SK-N-SH (cell line): ENCODE measurements around the gene VAMP1. TPM values are rescaled to one million over a fixed set of nuclear protein-coding genes. Genes with fewer than 3 reads are reported as not detected.

ENCODE experiments used
- CTCF ChIA-PET: fragments of 300-600, 350-600 bp; formaldehyde crosslinking; extraction: SDS; loops from one replicate; lab custom pipeline; 2021; lab: Yijun Ruan, JAX
- POLR2A ChIA-PET: fragments of 350-600 bp; sonication (Branson Sonifier 250); formaldehyde crosslinking; extraction: SDS; loops from one replicate; lab custom pipeline; 2020; ENCODE audit warnings: antibody characterized with exemption, inconsistent platforms; lab: Yijun Ruan, JAX
- DNase-seq: peaks from one replicate; pipeline ENCODE4 v3.0.0; 2012
- H2AFZ ChIP-seq: fragments of 200-600 bp; sonication (generic); 2 replicates; pipeline ENCODE4 v1.8.1; 2016; ENCODE audit warnings: antibody characterized with exemption, mild to moderate bottlenecking, low read depth
- H3F3A ChIP-seq: fragments of 200-600 bp; sonication (generic); replicated peaks from 2 replicates; pipeline ENCODE3; 2016; ENCODE audit warnings: antibody characterized with exemption, mild to moderate bottlenecking; ENCODE audit not compliant: insufficient read depth
- H3K27ac ChIP-seq, 2 experiments: fragments of 200-500 bp in 1 of 2; fragments of 200-600 bp in 1 of 2; sonication (Bioruptor generic) in 1 of 2; sonication (generic), shearing (Covaris generic) in 1 of 2; 2 replicates each; pipeline versions ENCODE4 v1.5.1 to v1.6.1; 2014 to 2016; ENCODE audit warnings: low read depth in 2 of 2, inconsistent platforms in 1 of 2, low read length in 1 of 2, mild to moderate bottlenecking in 1 of 2, mixed read lengths in 1 of 2
- H3K27me3 ChIP-seq: fragments of 200-600 bp; sonication (generic), shearing (Covaris generic); 2 replicates; pipeline ENCODE4 v1.6.1; 2016; ENCODE audit warnings: mixed run types; ENCODE audit not compliant: insufficient read depth
- H3K36me3 ChIP-seq, 2 experiments: fragments of 200-500 bp in 1 of 2; fragments of 200-600 bp in 1 of 2; sonication (Bioruptor generic) in 1 of 2; sonication (generic) in 1 of 2; replicated peaks in 1 of 2; 2 replicates each; pipeline versions ENCODE3 to v1.5.1; 2014 to 2016; ENCODE audit warnings: low read length in 1 of 2, mild to moderate bottlenecking in 1 of 2; ENCODE audit not compliant: insufficient read depth in 2 of 2, control insufficient read depth in 1 of 2
- H3K4me1 ChIP-seq, 2 experiments: fragments of 200-500 bp in 1 of 2; fragments of 200-600 bp in 1 of 2; sonication (Bioruptor generic) in 1 of 2; sonication (generic), shearing (Covaris generic) in 1 of 2; 2 replicates each; pipeline versions ENCODE4 v1.5.1 to v1.6.1; 2014 to 2016; ENCODE audit warnings: low read depth in 1 of 2, low read length in 1 of 2, mixed run types in 1 of 2; ENCODE audit not compliant: insufficient read depth in 2 of 2, control insufficient read depth in 1 of 2
- H3K4me2 ChIP-seq: fragments of 200-600 bp; sonication (generic), shearing (Covaris generic); 2 replicates; pipeline ENCODE4 v1.6.1; 2017; ENCODE audit warnings: mixed run types
- H3K4me3 ChIP-seq, 2 experiments: fragments of 200-500 bp in 1 of 2; fragments of 200-600 bp in 1 of 2; sonication (Bioruptor generic) in 1 of 2; sonication (generic), shearing (Covaris generic) in 1 of 2; 2 replicates each; pipeline versions ENCODE4 v1.5.1 to v1.8.1; 2014 to 2016; ENCODE audit warnings: low read depth in 2 of 2, inconsistent platforms in 1 of 2, low read length in 1 of 2, mild to moderate bottlenecking in 1 of 2, mixed read lengths in 1 of 2, moderate library complexity in 1 of 2
- H3K79me2 ChIP-seq: fragments of 200-600 bp; sonication (generic); 2 replicates; pipeline ENCODE4 v1.8.1; 2017; ENCODE audit warnings: mild to moderate bottlenecking; ENCODE audit not compliant: insufficient read depth
- H3K9ac ChIP-seq: fragments of 200-600 bp; sonication (generic); 2 replicates; pipeline ENCODE4 v1.6.1; 2017; ENCODE audit warnings: mixed run types
- H3K9me2 ChIP-seq: fragments of 200-600 bp; sonication (generic); 2 replicates; pipeline ENCODE4 v1.6.1; 2017; ENCODE audit warnings: mixed run types
- H3K9me3 ChIP-seq: fragments of 200-600 bp; sonication (generic); 2 replicates; pipeline ENCODE4 v1.6.1; 2017; ENCODE audit warnings: mixed run types, mild to moderate bottlenecking, moderate library complexity
- H4K20me1 ChIP-seq: fragments of 200-600 bp; sonication (generic); 2 replicates; pipeline ENCODE4 v1.6.1; 2017; ENCODE audit warnings: mild to moderate bottlenecking, mixed run types; ENCODE audit not compliant: insufficient read depth
- CHD2 ChIP-seq: fragments of 150-350 bp; IDR thresholded peaks from 2 replicates; pipeline ENCODE4 v1.6.1; 2018; ENCODE audit warnings: low read length; ENCODE audit not compliant: partially characterized antibody
- EP300 ChIP-seq, 2 experiments: IDR thresholded peaks; 2 replicates each; pipeline versions ENCODE4 v1.4.0 to v1.6.1; 2012; ENCODE audit warnings: borderline replicate concordance in 1 of 2, low read depth in 1 of 2, low read length in 1 of 2
- EZH2phosphoT487 ChIP-seq: fragments of 200-600 bp; sonication (generic); IDR thresholded peaks from 2 replicates; pipeline ENCODE4 v1.6.1; 2017; ENCODE audit warnings: low read depth, mixed run types, mild to moderate bottlenecking, antibody characterized with exemption, moderate library complexity, borderline replicate concordance
- FOSL2 ChIP-seq: IDR thresholded peaks from 2 replicates; pipeline ENCODE4 v1.4.0; 2012; ENCODE audit warnings: low read depth, mild to moderate bottlenecking, moderate library complexity, borderline replicate concordance
- FOXJ3 ChIP-seq: sonication (generic); formaldehyde crosslinking; IDR thresholded peaks from 2 replicates; pipeline ENCODE4 v1.5.1; 2020; ENCODE audit warnings: mild to moderate bottlenecking, missing genetic modification reagents
- GABPA ChIP-seq: IDR thresholded peaks from 2 replicates; pipeline ENCODE4 v1.4.0; 2012; ENCODE audit warnings: low read depth, mild to moderate bottlenecking
- GATA2 ChIP-seq: sonication (generic); formaldehyde crosslinking; IDR thresholded peaks from 2 replicates; pipeline ENCODE4 v1.5.0; 2020; ENCODE audit warnings: mild to moderate bottlenecking, missing genetic modification reagents
- JUND ChIP-seq: IDR thresholded peaks from 2 replicates; pipeline ENCODE4 v1.4.0; 2012
- MEF2A ChIP-seq: IDR thresholded peaks from 2 replicates; pipeline ENCODE4 v1.4.0; 2012; ENCODE audit warnings: low read depth, borderline replicate concordance
- MXI1 ChIP-seq: IDR thresholded peaks from 2 replicates; pipeline ENCODE4 v1.6.1; 2012; ENCODE audit warnings: mild to moderate bottlenecking, low read depth, low read length, improper control_type of control experiment
- NFIC ChIP-seq: IDR thresholded peaks from 2 replicates; pipeline ENCODE4 v1.4.0; 2012; ENCODE audit warnings: borderline replicate concordance
- RXRA ChIP-seq: IDR thresholded peaks from 2 replicates; pipeline ENCODE4 v1.4.0; 2012; ENCODE audit warnings: low read depth, mild to moderate bottlenecking, borderline replicate concordance
- TAF1 ChIP-seq: IDR thresholded peaks from 2 replicates; pipeline ENCODE4 v1.6.1; 2012; ENCODE audit warnings: low read depth, mild to moderate bottlenecking, low read length, moderate library complexity, borderline replicate concordance
- YY1 ChIP-seq: IDR thresholded peaks from 2 replicates; pipeline ENCODE4 v1.4.0; 2012; ENCODE audit warnings: low read depth, mild to moderate bottlenecking
- WGBS: methylation state at CpG from one replicate; pipeline ENCODE4 v1.1.6; 2017; ENCODE audit warnings: low lambda C conversion rate; 5-methylcytosine and 5-hydroxymethylcytosine counted together
- polyA plus RNA-seq, 3 experiments: library from polyadenylated mRNA; depleted of rRNA; stranded (reverse); fragments of >200 nt; gene quantifications; 2 replicates each; pipeline ENCODE4 v1.2.3, GENCODE V29; 2012
- TF ChIP-seq, protein P1 (sequence below): IDR thresholded peaks from 2 replicates; pipeline ENCODE4 v1.4.0; 2012; ENCODE audit warnings: low read depth
- TF ChIP-seq, protein P2 (sequence below): fragments of 150-350 bp; IDR thresholded peaks from 2 replicates; pipeline ENCODE4 v1.6.1; 2016; ENCODE audit warnings: mild to moderate bottlenecking, low read depth, low read length
- TF ChIP-seq, protein P3 (sequence below): fragments of 200-600 bp; sonication (generic); IDR thresholded peaks from 2 replicates; pipeline ENCODE4 v1.6.1; 2017; ENCODE audit warnings: antibody characterized with exemption, mild to moderate bottlenecking, moderate library complexity
- TF ChIP-seq, protein P4 (sequence below): IDR thresholded peaks from 2 replicates; pipeline ENCODE4 v1.4.0; 2012; ENCODE audit warnings: low read depth, borderline replicate concordance
- TF ChIP-seq, protein P5 (sequence below): IDR thresholded peaks from 2 replicates; pipeline ENCODE4 v1.4.0; 2012; ENCODE audit warnings: low read depth, borderline replicate concordance
- TF ChIP-seq, protein P6 (sequence below): fragments of 150-350 bp; IDR thresholded peaks from 2 replicates; pipeline ENCODE4 v1.6.1; 2017; ENCODE audit warnings: antibody characterized with exemption, low read length, low read depth, borderline replicate concordance

VAMP1 gene
- polyA plus RNA-seq, 1 of the 3 experiments (the other 2 are of a cell fraction) = 36.8 TPM

DNA sequence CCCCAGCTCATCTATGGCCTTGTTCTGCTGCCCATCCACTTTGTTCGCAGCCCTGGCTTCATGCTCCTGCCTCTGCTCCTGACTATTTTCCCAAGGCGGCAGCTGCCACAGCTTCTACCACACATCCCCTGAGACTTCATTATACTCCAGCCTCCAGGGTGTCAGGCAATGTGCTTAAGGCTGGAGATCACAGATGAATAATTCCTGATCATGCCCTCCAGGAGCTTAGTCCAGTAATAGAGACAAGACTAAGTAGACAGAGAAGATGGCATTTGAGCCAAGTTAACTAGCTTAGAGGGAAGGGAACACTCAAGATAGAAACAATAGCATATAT is 11.5 kb downstream of the VAMP1 start:
- Histone ChIP-seq H3F3A (peaks cover 14% of the 10 kb centered on the region), H3K79me2 (no peaks in the 10 kb centered on the region), H3K4me1 (no peaks in the 10 kb centered on the region), H3K27ac (no peak overlapping the region), H3K9me3 (no peaks in the 10 kb centered on the region), H3K36me3 (peaks cover 28 to 52% of the 10 kb centered on the region in 2 experiments), H3K4me3 (no peak overlapping the region), H2AFZ (no peak overlapping the region), H3K4me2 (no peak overlapping the region), H3K9me2 (no peaks in the 10 kb centered on the region), H4K20me1 (no peaks in the 10 kb centered on the region), H3K9ac (no peak overlapping the region), H3K27me3 (no peaks in the 10 kb centered on the region)
- TF ChIP-seq, protein P1, sequence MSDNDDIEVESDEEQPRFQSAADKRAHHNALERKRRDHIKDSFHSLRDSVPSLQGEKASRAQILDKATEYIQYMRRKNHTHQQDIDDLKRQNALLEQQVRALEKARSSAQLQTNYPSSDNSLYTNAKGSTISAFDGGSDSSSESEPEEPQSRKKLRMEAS = no peak
- no peak for TF ChIP-seq FOSL2
- no peak for TF ChIP-seq GATA2 (CRISPR knock-in tag)
- TF ChIP-seq EZH2phosphoT487 = no peak
- TF ChIP-seq RXRA = no peak
- no peak for TF ChIP-seq EP300 (IDR thresholded peaks at IDR 0.05; ENCODE audit: borderline replicate concordance in 1 of 2, low read depth in 1 of 2, low read length in 1 of 2)
- TF ChIP-seq TAF1 = no peak
- CTCF ChIA-PET = interaction anchor here (1.3 to 2.2 kb wide), 3 partner anchors 15 to 133 kb away, joined by 5 to 10 read pairs (median 6); no protein-coding TSS in a partner anchor
- WGBS = 93% methylated on average over 2 of the region's 2 CpGs
- no peak for DNase-seq
- POLR2A ChIA-PET = no interaction called here

DNA sequence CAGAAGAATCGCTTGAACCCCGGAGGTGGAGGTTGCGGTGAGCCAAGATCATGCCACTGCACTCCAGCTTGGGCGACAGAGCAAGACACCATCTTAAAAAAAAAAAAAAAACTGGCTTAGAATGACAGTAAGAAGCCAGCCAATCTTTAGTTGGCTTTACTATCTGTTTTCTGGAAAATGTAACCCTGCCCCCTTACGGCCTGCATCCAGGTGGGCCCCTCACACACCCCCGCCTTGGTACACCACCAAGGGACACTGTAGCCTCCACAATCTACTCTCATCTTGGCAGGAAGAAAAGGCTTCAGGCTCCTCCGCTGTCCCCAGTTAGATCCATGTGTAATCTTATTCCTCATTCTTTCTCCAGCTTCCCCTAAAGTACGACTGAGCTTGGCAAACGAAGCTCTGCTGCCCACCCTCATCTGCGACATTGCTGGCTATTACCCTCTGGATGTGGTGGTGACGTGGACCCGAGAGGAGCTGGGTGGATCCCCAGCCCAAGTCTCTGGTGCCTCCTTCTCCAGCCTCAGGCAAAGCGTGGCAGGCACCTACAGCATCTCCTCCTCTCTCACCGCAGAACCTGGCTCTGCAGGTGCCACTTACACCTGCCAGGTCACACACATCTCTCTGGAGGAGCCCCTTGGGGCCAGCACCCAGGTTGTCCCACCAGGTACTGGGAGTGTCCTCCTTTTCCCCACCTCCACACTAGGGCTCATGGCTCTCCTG is 12.0 kb downstream of the VAMP1 start:
- Histone ChIP-seq H3K9me2 (no peaks in the 10 kb centered on the region), H3K4me2 (no peak overlapping the region), H3K79me2 (no peaks in the 10 kb centered on the region), H3K4me1 (no peaks in the 10 kb centered on the region; a peak in 1 of 4 replicates), H2AFZ (no peak overlapping the region), H3K27me3 (no peaks in the 10 kb centered on the region), H3K36me3 (peaks cover 27 to 47% of the 10 kb centered on the region in 2 experiments), H3K27ac (no peak overlapping the region), H3K9me3 (no peaks in the 10 kb centered on the region), H3K9ac (no peak overlapping the region), H3K4me3 (no peak overlapping the region), H4K20me1 (no peaks in the 10 kb centered on the region), H3F3A (peaks cover 14% of the 10 kb centered on the region)
- CTCF ChIA-PET = interaction anchor here (1.3 to 2.2 kb wide), 3 partner anchors 15 to 132 kb away, joined by 5 to 10 read pairs (median 6); no protein-coding TSS in a partner anchor
- POLR2A ChIA-PET = no interaction called here
- DNase-seq = no peak
- whole genome bisulfite sequencing = 96% methylated on average over 14 of the region's 14 CpGs
- TF ChIP-seq TAF1 = no peak
- no peak for TF ChIP-seq CHD2
- no peak for TF ChIP-seq EP300 (IDR thresholded peaks at IDR 0.05; ENCODE audit: borderline replicate concordance in 1 of 2, low read depth in 1 of 2, low read length in 1 of 2)
- TF ChIP-seq GABPA = no peak
- TF ChIP-seq, protein P2, sequence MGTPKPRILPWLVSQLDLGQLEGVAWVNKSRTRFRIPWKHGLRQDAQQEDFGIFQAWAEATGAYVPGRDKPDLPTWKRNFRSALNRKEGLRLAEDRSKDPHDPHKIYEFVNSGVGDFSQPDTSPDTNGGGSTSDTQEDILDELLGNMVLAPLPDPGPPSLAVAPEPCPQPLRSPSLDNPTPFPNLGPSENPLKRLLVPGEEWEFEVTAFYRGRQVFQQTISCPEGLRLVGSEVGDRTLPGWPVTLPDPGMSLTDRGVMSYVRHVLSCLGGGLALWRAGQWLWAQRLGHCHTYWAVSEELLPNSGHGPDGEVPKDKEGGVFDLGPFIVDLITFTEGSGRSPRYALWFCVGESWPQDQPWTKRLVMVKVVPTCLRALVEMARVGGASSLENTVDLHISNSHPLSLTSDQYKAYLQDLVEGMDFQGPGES = no peak
- no peak for TF ChIP-seq MEF2A
- no peak for TF ChIP-seq GATA2 (CRISPR knock-in tag)
- TF ChIP-seq MXI1 = no peak
- no peak for TF ChIP-seq JUND
- TF ChIP-seq, protein P3, sequence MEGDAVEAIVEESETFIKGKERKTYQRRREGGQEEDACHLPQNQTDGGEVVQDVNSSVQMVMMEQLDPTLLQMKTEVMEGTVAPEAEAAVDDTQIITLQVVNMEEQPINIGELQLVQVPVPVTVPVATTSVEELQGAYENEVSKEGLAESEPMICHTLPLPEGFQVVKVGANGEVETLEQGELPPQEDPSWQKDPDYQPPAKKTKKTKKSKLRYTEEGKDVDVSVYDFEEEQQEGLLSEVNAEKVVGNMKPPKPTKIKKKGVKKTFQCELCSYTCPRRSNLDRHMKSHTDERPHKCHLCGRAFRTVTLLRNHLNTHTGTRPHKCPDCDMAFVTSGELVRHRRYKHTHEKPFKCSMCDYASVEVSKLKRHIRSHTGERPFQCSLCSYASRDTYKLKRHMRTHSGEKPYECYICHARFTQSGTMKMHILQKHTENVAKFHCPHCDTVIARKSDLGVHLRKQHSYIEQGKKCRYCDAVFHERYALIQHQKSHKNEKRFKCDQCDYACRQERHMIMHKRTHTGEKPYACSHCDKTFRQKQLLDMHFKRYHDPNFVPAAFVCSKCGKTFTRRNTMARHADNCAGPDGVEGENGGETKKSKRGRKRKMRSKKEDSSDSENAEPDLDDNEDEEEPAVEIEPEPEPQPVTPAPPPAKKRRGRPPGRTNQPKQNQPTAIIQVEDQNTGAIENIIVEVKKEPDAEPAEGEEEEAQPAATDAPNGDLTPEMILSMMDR = no peak
- TF ChIP-seq, protein P4, sequence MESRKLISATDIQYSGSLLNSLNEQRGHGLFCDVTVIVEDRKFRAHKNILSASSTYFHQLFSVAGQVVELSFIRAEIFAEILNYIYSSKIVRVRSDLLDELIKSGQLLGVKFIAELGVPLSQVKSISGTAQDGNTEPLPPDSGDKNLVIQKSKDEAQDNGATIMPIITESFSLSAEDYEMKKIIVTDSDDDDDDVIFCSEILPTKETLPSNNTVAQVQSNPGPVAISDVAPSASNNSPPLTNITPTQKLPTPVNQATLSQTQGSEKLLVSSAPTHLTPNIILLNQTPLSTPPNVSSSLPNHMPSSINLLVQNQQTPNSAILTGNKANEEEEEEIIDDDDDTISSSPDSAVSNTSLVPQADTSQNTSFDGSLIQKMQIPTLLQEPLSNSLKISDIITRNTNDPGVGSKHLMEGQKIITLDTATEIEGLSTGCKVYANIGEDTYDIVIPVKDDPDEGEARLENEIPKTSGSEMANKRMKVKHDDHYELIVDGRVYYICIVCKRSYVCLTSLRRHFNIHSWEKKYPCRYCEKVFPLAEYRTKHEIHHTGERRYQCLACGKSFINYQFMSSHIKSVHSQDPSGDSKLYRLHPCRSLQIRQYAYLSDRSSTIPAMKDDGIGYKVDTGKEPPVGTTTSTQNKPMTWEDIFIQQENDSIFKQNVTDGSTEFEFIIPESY = no peak
- no peak for TF ChIP-seq NFIC
- TF ChIP-seq, protein P5, sequence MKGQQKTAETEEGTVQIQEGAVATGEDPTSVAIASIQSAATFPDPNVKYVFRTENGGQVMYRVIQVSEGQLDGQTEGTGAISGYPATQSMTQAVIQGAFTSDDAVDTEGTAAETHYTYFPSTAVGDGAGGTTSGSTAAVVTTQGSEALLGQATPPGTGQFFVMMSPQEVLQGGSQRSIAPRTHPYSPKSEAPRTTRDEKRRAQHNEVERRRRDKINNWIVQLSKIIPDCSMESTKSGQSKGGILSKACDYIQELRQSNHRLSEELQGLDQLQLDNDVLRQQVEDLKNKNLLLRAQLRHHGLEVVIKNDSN = no peak
- TF ChIP-seq YY1 = no peak
- TF ChIP-seq, protein P6, sequence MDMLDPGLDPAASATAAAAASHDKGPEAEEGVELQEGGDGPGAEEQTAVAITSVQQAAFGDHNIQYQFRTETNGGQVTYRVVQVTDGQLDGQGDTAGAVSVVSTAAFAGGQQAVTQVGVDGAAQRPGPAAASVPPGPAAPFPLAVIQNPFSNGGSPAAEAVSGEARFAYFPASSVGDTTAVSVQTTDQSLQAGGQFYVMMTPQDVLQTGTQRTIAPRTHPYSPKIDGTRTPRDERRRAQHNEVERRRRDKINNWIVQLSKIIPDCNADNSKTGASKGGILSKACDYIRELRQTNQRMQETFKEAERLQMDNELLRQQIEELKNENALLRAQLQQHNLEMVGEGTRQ = no peak
- TF ChIP-seq FOSL2 = no peak
- TF ChIP-seq FOXJ3 (CRISPR knock-in tag) = no peak
